ENCODE results near the gene FXYD7. TPM values are rescaled to one million over a fixed set of nuclear protein-coding genes. Genes with fewer than 3 reads are reported as not detected.

FXYD7 gene
- total and polyA plus RNA-seq, 2 donors from 2014 or later, result 0.94 TPM; not detected in 1

DNA sequence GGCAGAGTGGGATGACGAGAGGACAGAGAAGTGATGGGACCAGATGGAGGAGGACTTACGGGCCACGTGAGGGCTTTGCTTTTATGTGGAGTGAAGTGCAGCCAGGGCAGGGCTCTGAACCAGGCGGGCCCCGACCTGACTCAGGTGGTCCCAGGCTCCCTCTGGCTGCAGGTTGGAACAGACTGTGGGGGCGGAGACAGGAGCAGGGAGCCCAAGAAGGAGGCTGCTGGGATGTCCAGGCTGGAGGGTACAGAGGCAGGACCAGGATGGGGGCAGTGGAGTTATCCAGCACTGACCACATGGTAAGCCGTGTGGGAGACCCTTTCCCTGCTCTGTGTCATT is 13.6 kb downstream of the FXYD7 start:
- Histone ChIP-seq H3K4me3 (ENCODE audit: low read length in 3 of 3) (no peak overlapping the region), H3K27ac (ENCODE audit: low read depth in 2 of 2, low read length in 2 of 2) (no peak overlapping the region), H3K27me3 (ENCODE audit: control insufficient read depth, insufficient read depth, low read length) (peaks cover 12% of the 10 kb centered on the region), H3K9me3 (ENCODE audit: control insufficient read depth in 2 of 3, insufficient read depth in 1 of 3, low read length in 3 of 3) (no peaks in the 10 kb centered on the region), H3K36me3 (ENCODE audit: control insufficient read depth in 2 of 3, insufficient read depth in 3 of 3, low read length in 3 of 3) (no peaks in the 10 kb centered on the region), H3K9ac (ENCODE audit: low read length in 3 of 3) (no peak overlapping the region), H3K4me1 (ENCODE audit: control insufficient read depth in 2 of 3, insufficient read depth in 2 of 3, low read depth in 1 of 3, low read length in 3 of 3) (peaks cover 0 to 2% (median 0%) of the 10 kb centered on the region in 3 donors)
- no peak for FAIRE-seq
- TF ChIP-seq, protein P1, sequence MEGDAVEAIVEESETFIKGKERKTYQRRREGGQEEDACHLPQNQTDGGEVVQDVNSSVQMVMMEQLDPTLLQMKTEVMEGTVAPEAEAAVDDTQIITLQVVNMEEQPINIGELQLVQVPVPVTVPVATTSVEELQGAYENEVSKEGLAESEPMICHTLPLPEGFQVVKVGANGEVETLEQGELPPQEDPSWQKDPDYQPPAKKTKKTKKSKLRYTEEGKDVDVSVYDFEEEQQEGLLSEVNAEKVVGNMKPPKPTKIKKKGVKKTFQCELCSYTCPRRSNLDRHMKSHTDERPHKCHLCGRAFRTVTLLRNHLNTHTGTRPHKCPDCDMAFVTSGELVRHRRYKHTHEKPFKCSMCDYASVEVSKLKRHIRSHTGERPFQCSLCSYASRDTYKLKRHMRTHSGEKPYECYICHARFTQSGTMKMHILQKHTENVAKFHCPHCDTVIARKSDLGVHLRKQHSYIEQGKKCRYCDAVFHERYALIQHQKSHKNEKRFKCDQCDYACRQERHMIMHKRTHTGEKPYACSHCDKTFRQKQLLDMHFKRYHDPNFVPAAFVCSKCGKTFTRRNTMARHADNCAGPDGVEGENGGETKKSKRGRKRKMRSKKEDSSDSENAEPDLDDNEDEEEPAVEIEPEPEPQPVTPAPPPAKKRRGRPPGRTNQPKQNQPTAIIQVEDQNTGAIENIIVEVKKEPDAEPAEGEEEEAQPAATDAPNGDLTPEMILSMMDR (IDR thresholded peaks at IDR 0.05; ENCODE audit: borderline replicate concordance, extremely low read depth, insufficient read depth), result no peak
- no peak for DNase-seq
- intact Hi-C loops (cut with DNase I), result no loop called here

DNA sequence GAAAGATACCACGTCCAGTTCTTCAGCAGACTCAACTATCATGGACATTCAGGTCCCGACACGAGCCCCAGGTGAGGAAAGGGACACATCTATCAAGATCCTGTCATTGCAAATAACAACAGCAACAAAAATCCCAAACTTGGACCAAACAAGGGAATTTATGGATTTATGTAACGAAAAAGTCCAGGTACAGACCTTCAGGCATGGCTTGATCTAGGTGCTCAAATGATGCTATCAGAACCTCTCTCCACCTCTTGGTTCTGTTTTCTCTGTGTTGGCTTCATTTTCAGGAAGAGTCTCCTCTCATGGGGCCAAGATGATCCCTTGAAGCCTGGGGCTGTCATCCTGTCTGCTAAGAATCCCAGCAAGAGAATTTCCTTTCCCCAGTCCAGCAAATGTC is 14.4 kb downstream of the FXYD7 start:
- Histone ChIP-seq H3K27ac (ENCODE audit: low read depth in 2 of 2, low read length in 2 of 2) (no peak overlapping the region), H3K9me3 (ENCODE audit: control insufficient read depth in 2 of 3, insufficient read depth in 1 of 3, low read length in 3 of 3) (no peaks in the 10 kb centered on the region), H3K4me1 (ENCODE audit: control insufficient read depth in 2 of 3, insufficient read depth in 2 of 3, low read depth in 1 of 3, low read length in 3 of 3) (peaks cover 0 to 2% (median 0%) of the 10 kb centered on the region in 3 donors), H3K27me3 (ENCODE audit: control insufficient read depth, insufficient read depth, low read length) (peaks cover 12% of the 10 kb centered on the region), H3K4me3 (ENCODE audit: low read length in 3 of 3) (no peak overlapping the region), H3K9ac (ENCODE audit: low read length in 3 of 3) (no peak overlapping the region), H3K36me3 (ENCODE audit: control insufficient read depth in 2 of 3, insufficient read depth in 3 of 3, low read length in 3 of 3) (no peaks in the 10 kb centered on the region)
- intact Hi-C loops (cut with DNase I), result no loop called here
- DNase-seq (no peak), FAIRE-seq (no peak)
- TF ChIP-seq, protein P1 (IDR thresholded peaks at IDR 0.05; ENCODE audit: borderline replicate concordance, extremely low read depth, insufficient read depth), result no peak

DNA sequence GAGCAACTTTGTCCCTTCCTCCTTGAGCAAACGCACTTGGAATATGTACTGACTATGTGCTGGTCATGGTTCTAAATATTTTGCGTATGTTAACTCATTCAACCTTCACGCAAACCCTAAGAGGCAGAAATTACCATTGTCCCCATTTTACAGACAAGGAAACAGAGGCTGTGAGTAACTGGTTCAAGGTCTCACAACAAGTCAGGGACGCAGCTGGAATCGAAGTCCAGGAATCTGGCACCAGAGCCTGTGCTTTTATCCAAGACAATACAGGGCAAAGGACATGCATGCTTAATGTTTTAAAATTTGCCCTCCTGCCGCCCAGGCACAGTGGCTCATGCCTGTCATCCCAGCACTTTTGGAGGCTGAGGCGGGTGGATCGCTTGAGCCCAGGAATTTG is 16.6 kb downstream of the FXYD7 start:
- H3K4me3 ChIP-seq (ENCODE audit: low read length in 3 of 3), result no peak overlapping the region
- no peak for FAIRE-seq
- no peak for DNase-seq
- H3K36me3 ChIP-seq (ENCODE audit: control insufficient read depth in 2 of 3, insufficient read depth in 3 of 3, low read length in 3 of 3), result no peaks in the 10 kb centered on the region
- H3K9me3 ChIP-seq (ENCODE audit: control insufficient read depth in 2 of 3, insufficient read depth in 1 of 3, low read length in 3 of 3), result peaks cover 0 to 9% (median 0%) of the 10 kb centered on the region in 3 donors
- no peak overlapping the region for H3K27ac ChIP-seq (ENCODE audit: low read depth in 2 of 2, low read length in 2 of 2)
- TF ChIP-seq, protein P1 (IDR thresholded peaks at IDR 0.05; ENCODE audit: borderline replicate concordance, extremely low read depth, insufficient read depth), result no peak
- H3K27me3 ChIP-seq (ENCODE audit: control insufficient read depth, insufficient read depth, low read length), result peaks cover 4% of the 10 kb centered on the region
- no peaks in the 10 kb centered on the region for H3K4me1 ChIP-seq (ENCODE audit: control insufficient read depth in 2 of 3, insufficient read depth in 2 of 3, low read depth in 1 of 3, low read length in 3 of 3)
- no peak overlapping the region for H3K9ac ChIP-seq (ENCODE audit: low read length in 3 of 3)
- intact Hi-C loops (cut with DNase I), result no loop called here

All from kidney (tissue), 14 donors.